GM18517 (cell line): Measurements from ENCODE around the gene GRIK4.

Source experiments
- ATAC-seq: cut with Tn5 transposase; IDR thresholded peaks from one replicate; pipeline ENCODE4 v1.9.1; 2021; ENCODE audit warnings: mild to moderate bottlenecking, moderate library complexity; ENCODE audit not compliant: unreplicated experiment

Gene GRIK4

DNA sequence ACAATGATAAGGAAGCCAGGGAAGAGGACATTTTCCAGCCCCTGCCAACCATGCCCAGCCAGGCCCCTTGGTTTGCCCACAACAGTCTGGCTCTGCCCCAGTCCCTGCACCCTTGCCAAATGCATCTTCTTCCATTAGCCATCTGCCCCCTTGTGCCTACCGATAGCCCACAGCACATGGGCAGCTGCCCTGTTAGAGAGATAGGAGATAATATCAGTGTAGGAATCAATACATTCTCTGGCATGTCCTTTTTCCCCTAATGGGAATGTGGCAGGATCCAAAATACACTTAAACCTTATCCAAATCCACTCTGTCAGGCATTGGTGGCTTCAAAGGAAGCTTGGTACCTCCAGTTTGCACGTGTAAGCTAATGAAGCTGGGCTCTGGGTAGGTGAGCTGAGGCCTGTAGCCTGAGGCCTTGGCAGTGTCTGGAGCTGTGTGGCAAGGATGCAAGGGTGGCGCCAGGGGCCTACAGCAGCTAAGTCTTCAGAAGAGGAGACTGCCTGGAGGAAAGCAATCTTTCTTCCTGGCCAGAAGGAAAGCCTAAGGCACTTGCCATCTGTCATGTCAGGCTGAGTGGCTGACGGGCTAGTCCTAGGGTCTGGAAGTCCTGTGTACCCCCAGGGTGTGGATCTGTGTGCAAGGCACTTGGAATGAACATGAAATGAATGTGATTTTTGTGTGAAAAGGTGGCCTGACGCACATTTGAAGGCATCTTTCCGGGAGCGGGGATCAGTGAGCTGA, 348.2 kb downstream of the GRIK4 start:
- no peak for ATAC-seq

DNA sequence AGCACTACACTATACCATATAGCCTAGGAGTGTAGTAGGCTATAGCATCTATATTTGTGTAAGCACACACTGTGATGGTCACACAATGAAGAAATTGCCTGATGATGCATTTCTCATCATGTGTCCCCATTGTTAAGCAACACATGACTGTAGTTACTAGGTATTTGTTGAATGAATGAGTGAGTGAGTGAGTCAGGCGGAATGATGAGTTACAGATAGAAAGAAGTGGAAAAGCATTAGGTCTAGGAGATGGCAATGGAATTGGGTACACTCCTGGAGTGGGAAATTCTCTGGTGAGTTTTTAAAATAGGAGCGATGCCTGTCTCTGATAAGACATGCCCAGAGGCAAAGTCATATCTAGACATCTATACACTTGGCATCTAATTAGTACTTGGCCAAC, 351.8 kb downstream of the GRIK4 start:
- no peak for ATAC-seq

- ATAC-seq: no peak
Measured at GRCh38 chr11:120867024-120867423, 355.5 kb downstream of the GRIK4 start.

- ATAC-seq: no peak
Measured at GRCh38 chr11:120867531-120867930, 356.0 kb downstream of the GRIK4 start.

GRCh38 chr11:120867988-120868387, 356.4 kb downstream of the GRIK4 start:
- no peak for ATAC-seq

DNA sequence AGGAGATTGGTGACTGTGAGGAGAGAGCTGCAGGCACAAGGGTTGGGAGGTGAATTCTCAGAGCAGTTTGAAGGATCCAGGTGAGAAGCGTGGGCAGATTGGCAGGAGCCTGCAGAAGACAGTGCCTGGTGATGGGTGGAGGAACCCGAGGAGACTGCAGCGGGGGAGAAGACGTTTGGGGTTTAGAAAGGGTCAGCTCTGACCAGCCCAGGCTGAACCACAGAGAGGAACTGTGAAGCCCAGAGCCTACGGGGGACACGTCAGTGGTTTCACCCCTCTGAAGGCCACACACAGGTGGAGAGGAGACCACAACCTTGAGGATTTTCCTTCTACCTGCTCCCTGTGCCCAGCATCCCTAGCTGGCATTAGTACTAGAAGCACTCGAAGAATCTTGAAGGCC, 357.5 kb downstream of the GRIK4 start:
- no peak for ATAC-seq

- ATAC-seq: no peak
Measured at GRCh38 chr11:120869516-120870011, 358.0 kb downstream of the GRIK4 start.

DNA sequence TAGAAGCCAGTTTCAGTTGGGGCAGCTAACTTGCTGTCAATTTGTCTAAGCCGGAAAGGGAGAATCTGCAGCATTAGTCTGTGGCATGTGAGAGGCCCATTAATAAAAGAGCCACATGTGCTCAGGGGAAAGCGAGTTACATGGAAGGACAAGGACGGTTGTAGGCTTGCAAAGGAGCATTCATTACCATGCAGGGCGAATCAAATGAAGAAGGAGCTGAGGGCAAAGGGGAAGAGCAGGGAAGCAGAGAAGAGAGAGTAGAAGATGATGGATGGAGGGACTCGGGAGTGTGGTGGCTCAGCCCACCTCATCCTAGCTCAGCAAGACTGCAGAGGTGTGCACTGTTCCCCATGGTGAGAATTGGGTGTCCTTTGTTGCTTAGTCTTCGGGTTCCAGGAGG, 359.6 kb downstream of the GRIK4 start:
- no peak for ATAC-seq

DNA sequence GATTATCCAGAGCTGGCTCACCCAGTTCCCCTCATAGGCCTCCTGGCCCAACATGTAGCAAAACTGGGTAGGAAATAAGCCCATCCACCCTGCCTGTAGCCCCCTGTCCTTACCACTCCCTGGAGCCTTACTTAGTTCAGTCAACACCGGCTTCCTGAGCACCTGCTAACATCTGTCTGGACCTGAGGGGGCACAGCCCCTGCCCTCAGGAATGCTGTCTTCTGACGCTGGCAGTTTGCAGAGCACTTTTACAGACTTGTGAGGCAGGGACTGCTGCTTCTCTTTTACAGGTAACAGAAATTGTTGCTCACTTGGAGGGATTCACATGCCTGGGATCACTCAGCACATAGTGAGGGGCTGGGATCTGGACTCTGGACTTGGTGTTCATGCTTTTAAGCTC, 360.4 kb downstream of the GRIK4 start:
- ATAC-seq: no peak

- ATAC-seq: no peak
Measured at GRCh38 chr11:120873966-120874735, 362.6 kb downstream of the GRIK4 start.

GRCh38 chr11:120875986-120876385, 364.4 kb downstream of the GRIK4 start:
- ATAC-seq: no peak

GRCh38 chr11:120877746-120878365, 366.3 kb downstream of the GRIK4 start:
- ATAC-seq: no peak

GRCh38 chr11:120878781-120879180, 367.2 kb downstream of the GRIK4 start:
- ATAC-seq: no peak

DNA sequence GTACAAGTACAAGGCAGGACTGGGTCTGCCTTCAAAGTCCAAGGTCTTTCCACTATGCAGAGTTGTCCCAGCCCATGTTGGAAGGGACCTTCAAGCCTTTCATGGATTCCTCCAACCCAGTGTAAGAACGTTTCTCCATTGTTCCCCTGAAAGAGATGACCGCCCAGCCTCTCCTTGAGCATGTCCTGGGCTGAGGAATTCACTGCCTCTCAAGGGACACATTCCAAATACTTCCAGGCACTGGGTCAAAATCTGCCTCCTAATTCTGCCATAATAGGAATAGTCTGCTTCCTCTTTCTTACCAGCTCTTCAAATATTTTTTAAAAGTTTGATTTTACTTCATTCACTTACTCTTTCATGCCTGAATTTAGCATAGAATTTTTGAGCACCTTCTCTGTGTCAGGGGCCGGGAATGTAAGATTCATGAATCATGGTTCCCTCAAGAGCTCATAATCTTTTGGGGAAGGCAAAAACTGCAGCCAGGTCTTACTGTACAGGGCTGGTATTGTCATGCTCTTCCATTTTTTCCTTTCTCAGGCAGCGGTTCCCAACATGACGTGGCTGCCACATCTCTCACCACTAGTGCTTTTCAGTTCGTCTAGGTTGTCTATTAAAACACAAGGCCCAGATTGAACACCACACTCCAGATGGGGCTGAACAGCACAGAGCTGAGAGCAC, 369.1 kb downstream of the GRIK4 start:
- ATAC-seq: no peak

- no peak for ATAC-seq
Measured at GRCh38 chr11:120881596-120881995, 370.0 kb downstream of the GRIK4 start.

DNA sequence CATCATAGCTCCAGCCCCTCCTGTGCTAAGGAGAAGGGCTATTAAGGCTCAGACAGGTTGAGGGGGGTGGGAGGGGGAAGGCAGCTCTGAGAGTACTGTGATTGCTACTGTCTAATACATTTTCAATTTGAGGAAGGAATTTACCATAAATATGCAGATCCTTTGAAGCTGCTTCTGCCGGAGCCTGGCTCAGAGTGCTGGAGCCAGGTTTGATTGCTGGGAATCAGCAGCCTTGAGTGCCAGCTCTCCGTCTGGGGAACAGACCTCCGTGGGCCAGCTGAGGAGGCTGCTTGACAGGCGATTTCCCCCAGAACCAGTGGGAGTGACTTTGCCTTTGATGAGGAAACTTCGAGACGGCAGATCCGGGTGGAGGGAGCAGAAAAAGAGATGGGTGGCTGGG, 370.6 kb downstream of the GRIK4 start:
- no peak for ATAC-seq

DNA sequence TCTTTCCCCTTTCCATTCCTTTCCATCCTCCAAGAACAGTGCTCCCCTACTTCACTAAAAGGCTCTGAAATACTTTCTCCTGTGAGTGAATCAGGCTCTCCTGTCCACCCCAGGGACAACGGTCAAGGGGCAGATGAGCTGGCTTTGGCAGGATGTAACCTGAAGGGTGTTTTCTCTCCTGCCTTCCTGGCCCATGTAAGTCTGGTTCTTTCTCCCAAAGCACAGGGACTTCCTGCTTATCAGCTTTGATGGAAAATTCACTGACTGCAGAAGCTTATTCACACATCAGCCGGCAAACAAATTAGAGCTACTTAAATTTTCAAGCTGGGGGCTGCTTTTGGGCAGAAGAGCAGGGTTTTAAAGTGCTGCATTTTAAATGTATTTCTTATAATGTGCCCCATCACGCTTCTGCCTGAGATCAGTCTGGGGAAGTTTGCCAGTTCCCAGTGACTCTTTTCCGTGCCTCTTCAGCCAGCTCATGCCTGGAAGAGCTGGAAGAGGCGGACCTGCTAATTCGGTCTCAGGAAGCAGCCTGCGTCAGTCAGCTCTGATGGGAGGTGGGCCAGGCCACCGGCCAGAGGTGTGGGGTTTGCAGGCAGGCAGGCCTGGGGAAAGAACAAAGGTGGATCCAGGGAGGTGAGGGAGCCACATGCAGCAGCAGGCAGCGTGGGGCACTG, 372.0 kb downstream of the GRIK4 start:
- ATAC-seq: no peak

GRCh38 chr11:120884154-120885020, 372.8 kb downstream of the GRIK4 start:
- no peak for ATAC-seq

GRCh38 chr11:120890609-120891320, 379.2 kb downstream of the GRIK4 start:
- no peak for ATAC-seq
